MM.1S (cell line): ENCODE results near the gene RABIF.

ENCODE experiments used
- CTCF ChIP-seq: fragments of 300-600 bp; sonication (generic); IDR thresholded peaks from 2 replicates; pipeline ENCODE4 v1.5.1; 2016; ENCODE audit warnings: antibody characterized with exemption, low read length, mixed read lengths
- EZH2 ChIP-seq: fragments of 300-600 bp; sonication (generic); optimal IDR thresholded peaks from 2 replicates; pipeline ENCODE3; 2017; ENCODE audit warnings: low read depth, mild to moderate bottlenecking, antibody characterized with exemption, low read length, mixed read lengths

- TF ChIP-seq CTCF (no peak), EZH2 (no peak)
These were observed 38.2 kb downstream of the RABIF start for GRCh38 chr1:202850593-202851362.
